B cell (primary cell): ENCODE data around the gene CGB1. TPM values are rescaled to one million over a fixed set of nuclear protein-coding genes. Genes with fewer than 3 reads are reported as not detected.

ENCODE experiments used
- ATAC-seq: fragments of 200-7000 bp; cut with Tn5 transposase; one replicate; pipeline ENCODE4 v1.10.0; 2021; ENCODE audit warnings: low read depth, mild to moderate bottlenecking, moderate number of reproducible peaks, moderate library complexity
- CTCF ChIA-PET: fragments of 350-600 bp; sonication (Branson Sonifier 250); formaldehyde crosslinking; loops from one replicate; lab custom pipeline; 2021; ENCODE audit warnings: antibody characterized with exemption, inconsistent platforms; lab: Charles Lee
- POLR2A ChIA-PET: fragments of 350-600 bp; sonication (Branson Sonifier 250); formaldehyde crosslinking; loops from one replicate; lab custom pipeline; 2021; ENCODE audit warnings: antibody characterized with exemption; lab: Charles Lee
- DNase-seq: peaks from one replicate; pipeline ENCODE4 v3.0.0; 2013
- H2AFZ ChIP-seq: 2 replicates; pipeline ENCODE4 v1.6.1; 2012; ENCODE audit warnings: mild to moderate bottlenecking, low read depth, low read length; ENCODE audit not compliant: insufficient read depth, poor library complexity, severe bottlenecking
- H3K27ac ChIP-seq, 2 donors: 1 replicate in 1 of 2; 2 replicates in 1 of 2; pipeline ENCODE4 v1.5.1; 2012 to 2013; ENCODE audit warnings: low read length in 2 of 2, mild to moderate bottlenecking in 2 of 2, moderate library complexity in 1 of 2
- H3K27me3 ChIP-seq, 4 experiments: fragments of 200-600 bp in 1 of 4; sonication (generic) in 1 of 4; replicated peaks in 1 of 4; 1 replicate in 2 of 4; 2 replicates in 2 of 4; pipeline versions ENCODE4 v1.6.1 to v1.7.0; 2013 to 2016; ENCODE audit warnings: low read length in 3 of 4, mild to moderate bottlenecking in 2 of 4, mixed read lengths in 1 of 4, moderate library complexity in 1 of 4; ENCODE audit not compliant: insufficient read depth in 4 of 4, control insufficient read depth in 3 of 4; ENCODE audit errors: control extremely low read depth in 1 of 4
- H3K36me3 ChIP-seq, 2 experiments: replicated peaks in 1 of 2; 1 replicate in 1 of 2; 2 replicates in 1 of 2; pipeline versions ENCODE4 v1.6.1 to v1.7.1; 2013; ENCODE audit warnings: low read length in 1 of 2; ENCODE audit not compliant: insufficient read depth in 2 of 2, control insufficient read depth in 1 of 2; ENCODE audit errors: control extremely low read depth in 1 of 2, extremely low read depth in 1 of 2
- H3K4me1 ChIP-seq, 2 donors: fragments of 200-600 bp in 1 of 2; sonication (generic) in 1 of 2; 1 replicate in 1 of 2; 2 replicates in 1 of 2; pipeline versions ENCODE4 v1.5.1 to v1.6.1; 2013 to 2017; ENCODE audit warnings: low read length in 2 of 2; ENCODE audit not compliant: control insufficient read depth in 2 of 2, insufficient read depth in 2 of 2
- H3K4me2 ChIP-seq: replicated peaks from 2 replicates; pipeline ENCODE3; 2012; ENCODE audit warnings: mild to moderate bottlenecking, low read depth, low read length; ENCODE audit not compliant: poor library complexity, severe bottlenecking
- H3K4me3 ChIP-seq, 5 experiments: fragments of 200-600 bp in 1 of 5; sonication (generic) in 1 of 5; 1 replicate in 3 of 5; 2 replicates in 2 of 5; pipeline versions ENCODE4 v1.5.1 to v1.7.0; 2011 to 2016; ENCODE audit warnings: low read length in 4 of 5, mild to moderate bottlenecking in 4 of 5, low read depth in 2 of 5, control low read depth in 1 of 5, moderate library complexity in 1 of 5; ENCODE audit not compliant: insufficient read depth in 1 of 5; ENCODE audit errors: control extremely low read depth in 1 of 5, extremely low read depth in 1 of 5
- H3K79me2 ChIP-seq: fragments of 200-600 bp; sonication (generic); one replicate; pipeline ENCODE4 v1.6.0; 2016; ENCODE audit warnings: low read length; ENCODE audit not compliant: control insufficient read depth, insufficient read depth
- H3K9ac ChIP-seq: fragments of 200-600 bp; sonication (generic); 2 replicates; pipeline ENCODE4 v1.6.1; 2017; ENCODE audit warnings: mild to moderate bottlenecking, low read length, moderate library complexity
- H3K9me3 ChIP-seq, 3 donors: one replicate each; pipeline versions ENCODE4 v1.6.1 to v1.7.1; 2013; ENCODE audit warnings: low read length in 2 of 3; ENCODE audit not compliant: control insufficient read depth in 2 of 3, insufficient read depth in 1 of 3; ENCODE audit errors: control extremely low read depth in 1 of 3
- H4K20me1 ChIP-seq: 2 replicates; pipeline ENCODE4 v1.6.0; 2012; ENCODE audit warnings: mild to moderate bottlenecking, low read length; ENCODE audit not compliant: insufficient read depth, control insufficient read depth, poor library complexity, severe bottlenecking
- H3K27ac Mint-ChIP-seq: one replicate; pipeline ENCODE4 v1.8.0; 2021; ENCODE audit warnings: mixed read lengths
- H3K27me3 Mint-ChIP-seq: one replicate; pipeline ENCODE4 v1.8.0; 2021; ENCODE audit warnings: mixed read lengths
- H3K4me1 Mint-ChIP-seq: one replicate; pipeline ENCODE4 v1.8.0; 2021; ENCODE audit warnings: mixed read lengths
- H3K4me3 Mint-ChIP-seq: one replicate; pipeline ENCODE4 v1.8.0; 2021; ENCODE audit warnings: mixed read lengths
- H3K9me3 Mint-ChIP-seq: one replicate; pipeline ENCODE4 v1.8.0; 2022; ENCODE audit warnings: mixed read lengths; ENCODE audit not compliant: insufficient read depth
- CTCF ChIP-seq: fragments of 200-600 bp; IDR thresholded peaks from one replicate; pipeline ENCODE4 v1.8.0; 2022; ENCODE audit warnings: antibody characterized with exemption, mild to moderate bottlenecking
- EZH2 ChIP-seq: IDR thresholded peaks from 2 replicates; pipeline ENCODE4 v1.6.1; 2012; ENCODE audit warnings: borderline replicate concordance, low read depth, mild to moderate bottlenecking, moderate library complexity, low read length; ENCODE audit not compliant: insufficient read depth, poor library complexity, severe bottlenecking
- WGBS: methylation state at CpG from one replicate; pipeline ENCODE4 v1.1.5; 2013; ENCODE audit warnings: missing lambda C conversion rate; ENCODE audit not compliant: insufficient coverage; 5-methylcytosine and 5-hydroxymethylcytosine counted together
- intact Hi-C: fragments of 100-400 bp; cut with micrococcal nuclease; formaldehyde crosslinking; loops from one replicate; pipeline ENCODE4 v1.10.0; 2022
- polyA plus RNA-seq: library from polyadenylated mRNA; depleted of rRNA; stranded (reverse); fragments of >200 nt; gene quantifications from 2 replicates; pipeline ENCODE4 v1.2.3, GENCODE V29; 2012
- total RNA-seq, 2 donors: library from RNA; stranded (reverse); fragments of 120-200 nt in 1 of 2; gene quantifications; 1 replicate in 1 of 2; 2 replicates in 1 of 2; pipeline versions ENCODE4 v1.2.3 to v1.2.4, GENCODE V29; 2013 to 2022

CGB1 gene
- total and polyA plus RNA-seq, 2 donors (not counting 1 experiment from before 2014, with no cell fraction given), result not detected

GRCh38 chr19:49084206-49085019, 47.7 kb upstream of the CGB1 start:
- H3K9me3 Mint-ChIP-seq, result no peaks in the 10 kb centered on the region
- H3K27ac Mint-ChIP-seq, result peak overlapping the region; percentile 87
- Histone ChIP-seq H3K4me2 (peak overlapping the region; percentile 93), H3K4me3 (peak overlapping the region; percentile 57 to 89 (median 82)), H3K9me3 (peaks cover 0 to 4% (median 0%) of the 10 kb centered on the region in 3 donors), H3K36me3 (peaks cover 0 to 24% of the 10 kb centered on the region in 2 experiments), H4K20me1 (peaks cover 37% of the 10 kb centered on the region), H3K27ac (peak overlapping the region; percentile 66 to 90), H3K79me2 (peaks cover 40% of the 10 kb centered on the region), H3K9ac (peak overlapping the region; percentile 90), H3K4me1 (peaks cover 20 to 28% of the 10 kb centered on the region in 2 donors), H2AFZ (peak overlapping the region; percentile 88), H3K27me3 (peaks cover 0 to 3% (median 0%) of the 10 kb centered on the region in 4 experiments)
- no peak for ATAC-seq
- no peak for TF ChIP-seq EZH2
- TF ChIP-seq CTCF, result no peak
- POLR2A ChIA-PET, result no interaction called here
- CTCF ChIA-PET, result interaction anchor here (1.4 kb wide), 1 partner anchor 13 kb away, joined by 5 read pairs; no protein-coding TSS in a partner anchor
- DNase-seq, result no peak
- peaks cover 6% of the 10 kb centered on the region for H3K27me3 Mint-ChIP-seq
- intact Hi-C loops, result loop anchor here (1.0 to 10.0 kb wide), 8 partner anchors 30 to 792 kb away; partner anchors contain the start of genes AKT1S1, C19orf73, GYS1 and LIN7B
- H3K4me3 Mint-ChIP-seq, result peak overlapping the region; percentile 93
- WGBS, result 75% methylated on average over 22 of the region's 26 CpGs
- H3K4me1 Mint-ChIP-seq, result peaks cover 33% of the 10 kb centered on the region

- Mint-ChIP-seq H3K4me1 (peaks cover 14% of the 10 kb centered on the region), H3K4me3 (no peak overlapping the region), H3K27ac (no peak overlapping the region), H3K9me3 (no peaks in the 10 kb centered on the region), H3K27me3 (peaks cover 6% of the 10 kb centered on the region)
- no peak overlapping the region for H3K4me3 ChIP-seq
- TF ChIP-seq EZH2 (no peak), CTCF (no peak)
- no peak overlapping the region for H3K27ac ChIP-seq
- peaks cover 0 to 5% (median 0%) of the 10 kb centered on the region in 4 experiments for H3K27me3 ChIP-seq
- H3K4me1 ChIP-seq, result peaks cover 7 to 13% of the 10 kb centered on the region in 2 donors
- intact Hi-C loops, result loop anchor here (10.0 kb wide), 1 partner anchor 296 kb away; no protein-coding TSS in a partner anchor
- peaks cover 0 to 4% (median 0%) of the 10 kb centered on the region in 3 donors for H3K9me3 ChIP-seq
- peaks cover 10% of the 10 kb centered on the region for H4K20me1 ChIP-seq
- CTCF ChIA-PET, result interaction anchor here (1.8 kb wide), 1 partner anchor 118 kb away, joined by 4 read pairs; no protein-coding TSS in a partner anchor
- ATAC-seq (no peak), DNase-seq (no peak)
- H3K79me2 ChIP-seq, result peaks cover 10% of the 10 kb centered on the region
- POLR2A ChIA-PET, result no interaction called here
- H2AFZ ChIP-seq, result no peak overlapping the region
- H3K4me2 ChIP-seq, result no peak overlapping the region
- 71% methylated on average over 1 of the region's 1 CpG for WGBS
- H3K36me3 ChIP-seq, result peaks cover 0 to 3% of the 10 kb centered on the region in 2 experiments
- H3K9ac ChIP-seq, result no peak overlapping the region
These were observed 44.6 kb upstream of the CGB1 start for GRCh38 chr19:49081273-49081672.
